Neuron (in vitro differentiated cells): ENCODE data around the gene AFDN.

Source experiments
- H2AFZ ChIP-seq: one replicate; pipeline ENCODE4 v1.6.1; 2013; ENCODE audit warnings: low read depth, mild to moderate bottlenecking, inconsistent platforms, low read length, moderate library complexity
- H3K27me3 ChIP-seq: one replicate; pipeline ENCODE4 v1.6.1; 2013; ENCODE audit warnings: low read length; ENCODE audit not compliant: insufficient read depth
- H3K36me3 ChIP-seq: one replicate; pipeline ENCODE4 v1.6.1; 2013; ENCODE audit warnings: low read length; ENCODE audit not compliant: insufficient read depth
- H3K4me1 ChIP-seq: one replicate; pipeline ENCODE4 v1.6.1; 2013; ENCODE audit warnings: low read length; ENCODE audit not compliant: insufficient read depth
- H3K4me3 ChIP-seq: 2 replicates; pipeline ENCODE4 v1.5.1; 2013; ENCODE audit warnings: mild to moderate bottlenecking, low read length, moderate library complexity
- H3K9me3 ChIP-seq: one replicate; pipeline ENCODE4 v1.6.1; 2013; ENCODE audit warnings: low read length

AFDN gene

DNA sequence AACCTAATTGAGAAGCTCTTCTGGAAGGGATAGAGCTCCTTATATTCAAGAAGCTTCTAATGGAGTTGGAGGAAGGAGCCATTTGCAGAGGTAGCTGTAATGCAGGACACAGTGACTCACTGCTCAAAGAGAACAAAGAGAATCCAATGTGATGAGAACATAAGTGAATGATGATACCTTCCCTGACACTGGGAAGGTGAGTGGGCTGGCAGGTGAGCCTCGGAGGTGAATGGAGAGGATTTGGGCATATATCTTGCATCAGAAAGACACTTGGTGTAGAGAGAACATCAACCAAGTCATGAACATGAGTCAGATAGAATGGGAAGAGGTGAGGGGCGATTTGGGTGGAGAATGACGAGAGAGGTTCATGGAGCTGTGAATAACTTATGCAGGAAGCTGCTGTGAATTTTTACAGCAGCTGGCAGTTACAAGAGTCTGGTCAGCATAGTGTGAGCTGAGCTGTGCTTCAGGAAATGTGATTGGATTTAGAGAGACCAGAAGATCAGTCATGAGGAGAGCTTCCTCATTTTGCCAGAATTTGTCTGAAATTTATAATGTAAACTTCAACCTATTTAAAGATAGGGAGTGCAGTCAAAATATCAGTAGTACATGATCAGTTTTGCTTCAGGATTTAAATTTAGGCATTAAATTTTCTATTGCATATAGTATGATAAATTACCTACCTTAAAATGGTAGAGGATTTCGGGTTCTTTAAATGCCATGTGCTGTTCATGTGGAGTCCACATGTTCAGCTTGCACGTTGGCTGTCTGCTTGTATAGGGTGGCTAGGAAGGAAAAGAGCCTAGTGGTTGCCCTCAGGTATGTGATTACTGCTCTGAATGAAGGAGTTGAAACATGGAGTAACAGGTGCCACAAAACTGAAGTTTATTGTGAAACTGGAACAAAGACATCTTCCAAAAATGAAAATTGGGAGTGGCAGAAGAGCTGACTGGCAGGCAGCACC is 111.5 kb downstream of the AFDN start:
- peaks cover 47% of the 10 kb centered on the region for H3K36me3 ChIP-seq

GRCh38 chr6:167941822-167942221 is 115.1 kb downstream of the AFDN start:
- no peaks in the 10 kb centered on the region for H3K9me3 ChIP-seq
- H3K36me3 ChIP-seq: peaks cover 56% of the 10 kb centered on the region
- no peak overlapping the region for H2AFZ ChIP-seq
- H3K27me3 ChIP-seq: no peaks in the 10 kb centered on the region
- H3K4me1 ChIP-seq: no peaks in the 10 kb centered on the region
- H3K4me3 ChIP-seq: no peak overlapping the region

More for the DNA sequence above, 111.5 kb downstream of the AFDN start:
- no peaks in the 10 kb centered on the region for H3K4me1 ChIP-seq
- no peak overlapping the region for H2AFZ ChIP-seq
- H3K27me3 ChIP-seq: no peaks in the 10 kb centered on the region
- no peak overlapping the region for H3K4me3 ChIP-seq
- no peaks in the 10 kb centered on the region for H3K9me3 ChIP-seq

DNA sequence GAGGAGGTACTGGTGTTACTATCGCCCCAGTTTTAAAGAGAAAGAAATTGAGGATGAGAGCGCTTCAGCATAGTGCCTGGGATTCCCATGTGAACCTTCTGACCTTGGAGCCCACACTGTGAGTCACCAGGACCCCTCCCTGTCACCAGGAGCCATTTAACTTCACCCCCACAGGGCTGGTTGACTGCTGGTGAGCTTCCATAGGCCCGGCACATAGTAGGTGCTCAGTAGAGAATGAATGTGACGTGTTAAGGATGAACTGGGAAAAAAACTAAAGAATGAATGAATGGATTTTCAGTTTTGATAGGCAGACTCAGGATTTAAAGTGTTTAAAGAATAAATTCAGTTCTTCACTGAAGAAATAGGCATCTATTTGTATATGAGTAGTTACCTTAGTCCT is 117.4 kb downstream of the AFDN start:
- H3K36me3 ChIP-seq: peaks cover 66% of the 10 kb centered on the region
- no peak overlapping the region for H2AFZ ChIP-seq
- H3K4me3 ChIP-seq: no peak overlapping the region
- H3K9me3 ChIP-seq: no peaks in the 10 kb centered on the region
- no peaks in the 10 kb centered on the region for H3K4me1 ChIP-seq
- no peaks in the 10 kb centered on the region for H3K27me3 ChIP-seq

- peaks cover 81% of the 10 kb centered on the region for H3K36me3 ChIP-seq
- H3K4me1 ChIP-seq: no peaks in the 10 kb centered on the region
- no peaks in the 10 kb centered on the region for H3K9me3 ChIP-seq
Measured at GRCh38 chr6:167946007-167946406, 119.3 kb downstream of the AFDN start.

GRCh38 chr6:167946604-167947003 is 119.9 kb downstream of the AFDN start:
- H2AFZ ChIP-seq: no peak overlapping the region
- H3K27me3 ChIP-seq: no peaks in the 10 kb centered on the region
- peaks cover 87% of the 10 kb centered on the region for H3K36me3 ChIP-seq
- no peaks in the 10 kb centered on the region for H3K4me1 ChIP-seq
- H3K4me3 ChIP-seq: no peak overlapping the region
- H3K9me3 ChIP-seq: no peaks in the 10 kb centered on the region

More at GRCh38 chr6:167946007-167946406, 119.3 kb downstream of the AFDN start:
- Histone ChIP-seq H3K4me3 (no peak overlapping the region), H3K27me3 (no peaks in the 10 kb centered on the region), H2AFZ (no peak overlapping the region)

DNA sequence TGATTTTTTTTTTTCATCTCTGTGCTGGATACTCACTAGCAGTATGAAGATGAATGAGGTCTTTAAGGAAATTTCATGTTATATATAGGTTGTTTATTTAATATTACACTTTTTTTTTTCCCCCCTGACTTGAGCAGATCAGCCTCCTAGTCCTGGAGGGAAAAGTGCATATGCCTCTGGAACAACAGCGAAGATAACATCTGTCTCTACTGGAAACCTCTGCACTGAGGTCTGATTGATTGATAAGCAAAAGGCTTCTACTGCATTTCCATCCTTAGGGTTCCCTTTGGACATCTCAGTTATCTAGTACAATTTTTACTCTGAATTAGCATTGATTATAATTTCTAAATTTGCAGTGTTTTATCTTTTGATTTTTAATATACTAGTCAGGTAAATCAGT is 121.0 kb downstream of the AFDN start:
- H3K27me3 ChIP-seq: no peaks in the 10 kb centered on the region
- H3K4me3 ChIP-seq: no peak overlapping the region
- no peaks in the 10 kb centered on the region for H3K4me1 ChIP-seq
- H3K9me3 ChIP-seq: no peaks in the 10 kb centered on the region
- no peak overlapping the region for H2AFZ ChIP-seq
- H3K36me3 ChIP-seq: peaks cover 94% of the 10 kb centered on the region

DNA sequence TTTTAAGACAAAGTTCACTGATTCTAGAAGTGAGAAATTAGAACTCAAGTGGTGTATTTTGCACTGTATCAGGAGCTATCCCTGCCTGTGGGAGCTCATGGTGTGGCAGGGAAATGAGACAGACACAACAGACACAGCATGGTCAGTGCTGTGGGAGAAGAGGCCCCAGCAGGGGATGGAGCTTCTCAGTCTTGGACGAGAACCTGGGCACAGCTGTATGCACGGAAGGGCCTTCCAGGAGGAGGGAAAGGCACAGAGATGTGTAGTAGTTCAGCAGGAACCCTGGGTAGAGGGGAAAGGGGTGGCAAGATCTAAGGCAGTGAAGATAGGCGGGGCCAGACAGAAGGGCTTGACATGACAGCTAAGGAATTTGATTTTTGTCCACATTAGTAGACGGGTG is 122.0 kb downstream of the AFDN start:
- H3K36me3 ChIP-seq: peaks cover 92% of the 10 kb centered on the region
- no peaks in the 10 kb centered on the region for H3K9me3 ChIP-seq
- no peak overlapping the region for H3K4me3 ChIP-seq
- no peaks in the 10 kb centered on the region for H3K27me3 ChIP-seq
- no peaks in the 10 kb centered on the region for H3K4me1 ChIP-seq
- H2AFZ ChIP-seq: no peak overlapping the region

DNA sequence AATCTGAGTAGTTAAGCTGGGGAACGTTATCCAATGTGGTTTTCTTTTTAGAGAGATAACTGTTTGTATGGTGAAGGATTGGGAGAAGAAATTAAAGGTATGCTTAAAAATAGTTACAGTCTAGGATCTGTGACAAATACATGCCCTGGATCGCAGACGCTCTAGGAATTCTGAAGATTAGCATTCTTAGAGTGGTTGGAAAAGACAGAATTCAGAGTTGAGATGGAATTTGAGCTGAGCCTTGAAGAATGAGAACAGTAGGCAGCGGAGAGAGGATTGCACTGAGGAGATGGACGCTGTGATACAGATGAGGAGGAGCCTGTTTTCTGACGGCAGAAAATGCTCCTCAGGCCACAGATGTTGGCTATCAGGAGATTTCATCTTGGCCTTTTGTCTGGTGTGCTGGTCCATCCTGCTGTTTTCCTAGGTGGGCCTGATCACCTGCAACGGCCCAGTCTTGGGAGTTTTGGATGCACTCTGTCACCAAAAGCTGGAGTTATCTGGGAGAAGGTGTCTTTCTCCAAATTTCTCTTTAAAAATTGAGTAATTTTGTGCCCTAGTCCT is 122.5 kb downstream of the AFDN start:
- Histone ChIP-seq H2AFZ (no peak overlapping the region), H3K4me3 (no peak overlapping the region), H3K9me3 (no peaks in the 10 kb centered on the region), H3K4me1 (no peaks in the 10 kb centered on the region), H3K36me3 (peaks cover 91% of the 10 kb centered on the region), H3K27me3 (no peaks in the 10 kb centered on the region)

GRCh38 chr6:167951781-167952511 is 125.2 kb downstream of the AFDN start:
- Histone ChIP-seq H2AFZ (no peak overlapping the region), H3K36me3 (peaks cover 86% of the 10 kb centered on the region), H3K4me3 (no peak overlapping the region), H3K4me1 (no peaks in the 10 kb centered on the region), H3K27me3 (no peaks in the 10 kb centered on the region), H3K9me3 (peaks cover 6% of the 10 kb centered on the region)

- H3K36me3 ChIP-seq: peaks cover 88% of the 10 kb centered on the region
- H3K27me3 ChIP-seq: no peaks in the 10 kb centered on the region
- H2AFZ ChIP-seq: no peak overlapping the region
- no peak overlapping the region for H3K4me3 ChIP-seq
- peaks cover 6% of the 10 kb centered on the region for H3K9me3 ChIP-seq
- no peaks in the 10 kb centered on the region for H3K4me1 ChIP-seq
Measured at GRCh38 chr6:167952512-167952859, 125.8 kb downstream of the AFDN start.

GRCh38 chr6:167953551-167953950 is 126.8 kb downstream of the AFDN start:
- Histone ChIP-seq H3K36me3 (peaks cover 83% of the 10 kb centered on the region), H2AFZ (no peak overlapping the region), H3K4me3 (no peak overlapping the region), H3K27me3 (no peaks in the 10 kb centered on the region), H3K9me3 (peaks cover 6% of the 10 kb centered on the region), H3K4me1 (no peaks in the 10 kb centered on the region)

DNA sequence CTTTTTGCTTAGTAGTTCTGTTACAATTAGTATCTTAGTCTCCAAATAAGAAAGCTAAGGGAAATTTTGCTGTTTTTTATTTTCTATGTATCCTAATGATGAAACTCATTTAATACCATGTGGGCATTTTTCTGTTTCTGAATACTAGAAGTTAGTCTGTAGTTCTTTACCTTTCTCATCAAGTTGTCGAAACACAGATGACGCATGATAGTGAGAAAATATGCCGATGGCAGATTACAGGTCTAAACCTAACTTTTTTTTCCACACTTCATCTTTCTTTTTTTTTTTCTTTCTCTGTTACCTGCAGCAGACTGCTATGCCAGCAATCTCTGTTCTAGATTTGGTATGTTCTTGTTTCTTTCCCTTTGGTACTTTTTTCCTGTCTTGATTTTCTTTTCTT is 127.4 kb downstream of the AFDN start:
- peaks cover 6% of the 10 kb centered on the region for H3K9me3 ChIP-seq
- H3K4me1 ChIP-seq: no peaks in the 10 kb centered on the region
- H3K4me3 ChIP-seq: no peak overlapping the region
- H2AFZ ChIP-seq: no peak overlapping the region
- no peaks in the 10 kb centered on the region for H3K27me3 ChIP-seq
- H3K36me3 ChIP-seq: peaks cover 81% of the 10 kb centered on the region

- Histone ChIP-seq H3K4me3 (no peak overlapping the region), H2AFZ (no peak overlapping the region), H3K36me3 (peaks cover 70% of the 10 kb centered on the region), H3K4me1 (no peaks in the 10 kb centered on the region), H3K9me3 (peaks cover 6% of the 10 kb centered on the region), H3K27me3 (no peaks in the 10 kb centered on the region)
Measured at GRCh38 chr6:167956491-167956890, 129.8 kb downstream of the AFDN start.
